Activated CD4-positive, alpha-beta T cell treated with anti-CD3 and anti-CD28 coated beads for 1 hour (primary cell): Measurements from ENCODE around the gene RRAS2.
A peak's percentile ranks its signal among the peaks of the same experiment; 100 is the strongest.
"Not testable (repeated sequence)": the region's sequence is repeated elsewhere in the genome, so short reads cannot be mapped to it uniquely, and the experiment has no call there.

ENCODE experiments used
- DNase-seq: peaks from one replicate; pipeline ENCODE4 v3.0.0-alpha.2; 2020

The RRAS2 gene

GRCh38 chr11:14358729-14359439 lies at the start of gene RRAS2:
TSS of gene RRAS2 (minus strand) at chr11:14359183. CDS start at chr11:14358870, 313 bp downstream.
- DNase-seq = peak; percentile 70

- no peak for DNase-seq
These were observed 49.6 kb upstream of the RRAS2 start for GRCh38 chr11:14408612-14409011.

GRCh38 chr11:14406116-14406515 lies 47.1 kb upstream of the RRAS2 start:
- not testable (repeated sequence) for DNase-seq

DNA sequence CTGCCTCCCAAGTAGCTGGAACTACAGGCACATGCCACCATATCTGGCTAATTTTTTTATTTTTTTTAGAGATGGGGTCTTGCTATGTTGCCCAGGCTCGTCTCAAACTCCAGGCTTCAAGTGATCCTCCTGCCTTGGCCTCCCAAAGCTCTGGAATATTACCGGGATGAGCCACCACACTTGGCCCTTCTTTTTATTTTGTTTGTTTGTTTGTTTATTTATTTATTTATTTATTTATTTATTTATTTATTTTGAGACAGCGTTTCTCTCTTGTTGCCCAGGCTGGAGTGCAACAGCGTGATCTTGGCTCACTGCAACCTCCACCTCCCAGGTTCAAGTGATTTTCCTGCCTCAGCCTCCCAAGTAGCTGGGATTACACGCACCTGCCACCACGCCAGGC lies 44.5 kb upstream of the RRAS2 start:
- DNase-seq = not testable (repeated sequence)

DNA sequence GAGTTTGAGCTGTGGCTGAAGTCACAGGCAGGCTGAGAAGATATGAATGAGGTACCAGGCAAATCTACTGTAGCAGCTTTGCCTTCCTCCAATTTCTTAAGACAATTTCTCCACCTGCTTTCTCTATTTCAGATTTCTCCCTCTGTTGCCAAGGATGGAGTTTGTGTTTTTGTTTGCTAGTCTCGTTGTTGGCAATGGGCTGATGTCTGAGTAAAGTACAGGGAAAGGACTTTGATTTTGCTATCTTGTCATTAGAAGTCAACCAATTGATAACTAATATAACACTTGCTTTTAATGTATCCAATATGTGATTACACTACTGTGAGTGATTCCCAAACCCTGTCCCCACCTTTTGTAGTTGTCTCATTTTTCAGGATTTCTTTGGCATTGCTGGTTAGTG lies 40.1 kb upstream of the RRAS2 start:
- DNase-seq = no peak

DNA sequence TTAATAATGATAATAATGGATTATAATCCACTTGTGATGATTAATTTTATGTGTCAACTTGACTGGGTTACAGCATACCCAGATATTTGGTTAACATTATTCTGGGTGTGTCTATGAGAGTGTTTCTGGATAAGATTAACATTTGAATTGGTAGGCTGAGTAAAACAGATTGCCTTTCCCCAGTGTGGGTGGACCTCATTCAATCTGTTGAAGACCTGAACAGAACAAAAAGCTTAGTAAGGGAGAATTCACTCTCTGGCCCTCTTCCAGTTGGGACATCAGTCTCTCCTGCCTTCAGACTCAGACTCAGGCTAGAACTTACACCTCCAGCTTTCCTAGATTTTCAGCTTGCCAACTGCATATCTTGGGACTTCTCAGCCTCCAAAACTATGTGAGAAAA lies 37.3 kb upstream of the RRAS2 start:
- DNase-seq = no peak

- no peak for DNase-seq
These were observed 34.9 kb upstream of the RRAS2 start for GRCh38 chr11:14393889-14394288.

GRCh38 chr11:14393129-14393528 lies 34.1 kb upstream of the RRAS2 start:
- no peak for DNase-seq

DNA sequence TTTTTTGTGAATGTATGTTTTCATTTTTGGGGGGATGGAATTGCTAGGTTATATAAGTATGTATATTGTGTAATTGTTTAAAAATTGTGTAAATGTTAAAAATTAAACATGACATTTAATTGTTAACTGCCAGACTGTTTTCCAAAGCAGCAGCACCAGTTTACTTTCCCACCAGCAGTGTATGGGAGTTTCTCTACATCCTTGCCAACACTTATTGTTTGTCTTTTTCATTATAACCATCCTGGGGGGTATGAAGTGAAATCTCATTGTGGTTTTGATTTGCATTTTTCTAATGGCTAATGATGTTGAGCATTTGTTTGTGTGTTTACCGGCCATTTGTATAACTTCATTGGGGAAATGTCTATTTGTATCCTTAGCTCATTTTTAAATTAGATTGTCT lies 31.7 kb upstream of the RRAS2 start:
- no peak for DNase-seq

DNA sequence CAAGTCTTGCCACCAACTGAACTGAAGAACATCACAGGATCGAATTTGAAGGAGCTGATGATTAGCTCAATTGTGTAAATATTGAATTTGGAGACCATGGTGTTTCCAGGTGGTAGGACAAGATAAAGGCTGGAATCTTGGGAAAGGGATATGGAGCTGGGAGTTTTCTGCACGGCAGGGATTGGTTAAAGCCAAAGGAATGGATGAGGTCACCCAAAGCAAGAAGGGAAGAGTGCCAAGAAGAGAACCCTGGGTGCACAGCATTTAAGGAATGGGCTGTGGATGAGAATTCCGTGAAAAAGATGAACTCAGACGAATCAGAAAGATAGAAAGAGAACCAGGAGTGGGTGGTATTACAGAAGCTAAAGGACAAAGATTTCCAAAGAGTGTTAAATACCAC lies 29.4 kb upstream of the RRAS2 start:
- DNase-seq = no peak

DNA sequence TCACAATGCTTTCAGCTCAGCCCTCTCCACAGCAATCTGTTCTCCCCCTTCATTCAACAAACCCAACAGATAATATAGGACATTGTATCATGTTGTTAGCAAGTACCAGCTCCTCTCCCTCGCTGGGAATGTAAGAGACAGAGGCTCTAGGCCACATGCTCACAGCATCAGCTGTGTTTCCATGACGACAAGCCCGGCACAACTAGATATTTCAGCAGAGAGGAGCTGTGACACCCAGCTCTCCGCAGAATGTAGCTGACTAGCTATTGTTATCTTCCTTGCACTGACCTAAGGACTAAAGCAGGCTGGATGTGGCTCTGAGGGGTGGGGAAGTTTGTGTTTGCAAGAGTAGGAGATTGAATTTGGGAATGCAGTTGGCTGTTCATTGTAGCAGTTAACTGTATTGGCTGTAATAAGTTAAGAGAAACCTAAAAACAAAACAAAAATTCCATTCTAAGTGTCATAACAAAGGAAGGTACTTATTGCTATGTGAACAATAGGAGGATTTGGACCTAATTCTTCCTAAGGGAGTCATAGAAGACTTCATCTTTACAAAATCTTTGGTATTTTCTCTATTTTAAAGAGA lies 28.0 kb upstream of the RRAS2 start:
- no peak for DNase-seq

- DNase-seq = no peak
These were observed 27.1 kb upstream of the RRAS2 start for GRCh38 chr11:14386081-14386480.

- DNase-seq = no peak
These were observed 25.4 kb upstream of the RRAS2 start for GRCh38 chr11:14384338-14384737.

- no peak for DNase-seq
These were observed 23.0 kb upstream of the RRAS2 start for GRCh38 chr11:14381968-14382367.

- peak; percentile 13 for DNase-seq
These were observed 22.1 kb upstream of the RRAS2 start for GRCh38 chr11:14380947-14381561.

GRCh38 chr11:14380125-14380936 lies 21.3 kb upstream of the RRAS2 start:
- DNase-seq = no peak

- no peak for DNase-seq
These were observed 19.2 kb upstream of the RRAS2 start for GRCh38 chr11:14378171-14378570.

DNA sequence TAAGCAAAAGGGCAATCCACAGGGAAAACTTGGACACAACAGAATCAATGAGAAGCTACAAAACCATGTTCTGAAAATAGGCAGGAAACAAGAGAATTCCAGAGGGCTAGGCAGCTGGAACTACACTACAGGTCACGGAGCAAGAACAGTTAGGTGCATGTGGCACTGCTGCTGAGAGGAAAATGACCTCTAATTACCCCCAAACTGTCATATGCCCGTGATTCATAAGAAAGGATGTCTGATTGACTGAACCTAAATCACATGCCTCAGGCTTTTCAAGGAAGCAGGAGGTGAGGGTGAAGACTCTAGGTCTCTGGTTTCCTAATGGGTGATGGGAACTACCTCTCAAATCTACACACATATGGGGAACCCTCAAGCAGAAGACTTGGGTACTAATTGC lies 17.9 kb upstream of the RRAS2 start:
- DNase-seq = no peak

- no peak for DNase-seq
These were observed 16.2 kb upstream of the RRAS2 start for GRCh38 chr11:14374922-14375830.

DNA sequence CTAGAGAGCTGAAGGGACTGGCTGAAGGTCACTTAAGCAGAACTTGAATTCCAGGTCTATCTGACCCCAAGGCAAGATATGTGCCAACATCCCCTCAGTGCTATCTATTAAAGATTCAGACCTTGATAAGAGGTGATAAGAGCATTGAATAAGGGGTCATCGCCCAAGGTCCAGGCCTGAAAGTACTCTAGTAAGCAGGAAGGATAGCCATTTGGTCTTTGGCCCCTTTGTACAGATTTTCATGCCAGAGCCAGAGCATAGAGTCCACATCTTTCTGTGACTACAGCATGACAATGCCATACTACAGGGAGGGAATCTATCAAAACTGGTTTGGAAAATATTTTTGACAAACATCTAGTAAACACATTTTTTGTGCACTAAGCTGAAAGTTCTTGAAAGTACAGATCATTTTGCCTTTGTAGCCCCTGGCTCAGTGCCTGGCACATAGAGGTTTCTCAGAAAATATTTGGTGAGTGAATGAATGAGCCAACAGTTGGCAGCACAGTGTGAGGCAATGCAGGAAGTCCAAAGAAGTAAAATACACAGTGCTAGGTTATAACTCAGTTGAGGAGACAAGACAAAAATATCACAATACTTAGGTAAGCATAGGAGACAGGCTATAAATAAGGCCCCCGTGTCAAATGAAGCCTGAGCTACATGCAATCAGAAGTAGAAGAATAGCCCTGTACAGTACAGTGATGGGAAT lies 15.1 kb upstream of the RRAS2 start:
- no peak for DNase-seq

DNA sequence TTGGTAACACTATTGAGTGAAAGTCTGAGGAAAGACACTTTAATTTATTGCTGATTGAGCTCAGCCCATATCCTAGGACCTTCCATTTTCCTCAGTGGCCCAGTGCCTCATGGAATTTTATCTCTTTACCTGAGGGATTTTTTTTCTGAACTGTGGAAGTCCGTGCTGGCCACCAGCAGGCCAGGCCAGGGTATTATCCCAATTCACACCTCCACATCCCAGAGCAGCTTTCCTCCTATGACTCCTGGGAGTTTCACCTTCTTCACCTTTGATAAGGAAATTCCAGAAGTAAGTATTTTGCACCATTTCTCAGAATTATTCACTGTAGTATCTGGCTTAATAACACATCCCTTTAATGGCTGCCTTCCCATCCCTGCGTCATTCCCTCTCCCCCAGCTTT lies 13.0 kb upstream of the RRAS2 start:
- DNase-seq = no peak

- no peak for DNase-seq
These were observed 12.3 kb upstream of the RRAS2 start for GRCh38 chr11:14371249-14371648.
